Bronchial epithelial cell (primary cell): ENCODE data around the gene ROGDI. TPM values are rescaled to one million over a fixed set of nuclear protein-coding genes. Genes with fewer than 3 reads are reported as not detected.

Experiments used
- DNase-seq: peaks from one replicate; pipeline ENCODE4 v3.0.0-alpha.2; 2010; ENCODE audit warnings: low read depth
- FAIRE-seq: peaks from 2 replicates; lab custom pipeline; 2011; peaks lifted over from hg19 to GRCh38; lab: Jason Lieb, UNC
- H3K27me3 ChIP-seq: 2 replicates; pipeline ENCODE4 v1.5.1; 2011; ENCODE audit warnings: low read length; ENCODE audit not compliant: control insufficient read depth, insufficient read depth
- H3K36me3 ChIP-seq: 2 replicates; pipeline ENCODE4 v1.5.1; 2011; ENCODE audit warnings: low read length; ENCODE audit not compliant: control insufficient read depth, insufficient read depth
- H3K4me3 ChIP-seq: 2 replicates; pipeline ENCODE4 v1.5.1; 2011; ENCODE audit warnings: mild to moderate bottlenecking, low read depth, low read length, control low read depth
- CTCF ChIP-seq: IDR thresholded peaks from 2 replicates; pipeline ENCODE4 v1.5.1; 2011; ENCODE audit warnings: mild to moderate bottlenecking, moderate library complexity, low read length, control low read depth, inconsistent platforms; ENCODE audit not compliant: insufficient read depth, severe bottlenecking
- total RNA-seq: library from RNA; depleted of rRNA; stranded (reverse); fragments of >200 nt; gene quantifications from 2 replicates; pipeline ENCODE4 v1.2.1, GENCODE V29; 2014

Gene ROGDI
- total RNA-seq, 1 donor from 2014 or later: 16.1 TPM

GRCh38 chr16:4825196-4825595 lies 22.8 kb upstream of the ROGDI start:
- H3K4me3 ChIP-seq: no peak overlapping the region
- TF ChIP-seq CTCF: no peak
- no peaks in the 10 kb centered on the region for H3K27me3 ChIP-seq
- DNase-seq (no peak), FAIRE-seq (no peak)
- H3K36me3 ChIP-seq: peaks cover 35% of the 10 kb centered on the region

GRCh38 chr16:4820652-4821051 lies 18.2 kb upstream of the ROGDI start:
- H3K4me3 ChIP-seq: no peak overlapping the region
- FAIRE-seq: no peak
- no peak for TF ChIP-seq CTCF
- no peaks in the 10 kb centered on the region for H3K27me3 ChIP-seq
- peaks cover 30% of the 10 kb centered on the region for H3K36me3 ChIP-seq
- no peak for DNase-seq

GRCh38 chr16:4814542-4815173 lies 12.2 kb upstream of the ROGDI start:
- H3K27me3 ChIP-seq: no peaks in the 10 kb centered on the region
- H3K4me3 ChIP-seq: no peak overlapping the region
- DNase-seq (no peak), FAIRE-seq (no peak)
- peaks cover 30% of the 10 kb centered on the region for H3K36me3 ChIP-seq
- no peak for TF ChIP-seq CTCF

GRCh38 chr16:4814046-4814445 lies 11.6 kb upstream of the ROGDI start:
- H3K27me3 ChIP-seq: no peaks in the 10 kb centered on the region
- H3K36me3 ChIP-seq: peaks cover 30% of the 10 kb centered on the region
- H3K4me3 ChIP-seq: no peak overlapping the region
- FAIRE-seq: no peak
- no peak for TF ChIP-seq CTCF
- no peak for DNase-seq

GRCh38 chr16:4813251-4814003 lies 11.0 kb upstream of the ROGDI start:
- no peak for FAIRE-seq
- no peak for TF ChIP-seq CTCF
- DNase-seq: no peak
- peaks cover 29% of the 10 kb centered on the region for H3K36me3 ChIP-seq
- no peaks in the 10 kb centered on the region for H3K27me3 ChIP-seq
- H3K4me3 ChIP-seq: no peak overlapping the region
